HG03039 (cell line): ENCODE data around the gene MOGAT3.

Experiments used
- ATAC-seq: cut with Tn5 transposase; IDR thresholded peaks from one replicate; pipeline ENCODE4 v1.9.1; 2021; ENCODE audit warnings: mild to moderate bottlenecking, moderate library complexity; ENCODE audit not compliant: unreplicated experiment

MOGAT3 gene

GRCh38 chr7:101200862-101201599, at the start of gene MOGAT3:
Gene MOGAT3, minus strand, starts transcription at chr7:101201036. Its CDS starts 182 bp downstream, at chr7:101200854.
- ATAC-seq = no peak

- no peak for ATAC-seq
Measured at GRCh38 chr7:101250324-101250723, 49.5 kb upstream of the MOGAT3 start.

GRCh38 chr7:101248276-101248675, 47.4 kb upstream of the MOGAT3 start:
- ATAC-seq = no peak

- ATAC-seq = no peak
Measured at GRCh38 chr7:101245147-101245668, 44.4 kb upstream of the MOGAT3 start.

- ATAC-seq = peak; percentile 82
Measured at GRCh38 chr7:101244375-101245146, 43.7 kb upstream of the MOGAT3 start, which contains the start of gene FIS1. Gene FIS1, minus strand, starts transcription at chr7:101245081. Its CDS starts 77 bp downstream, at chr7:101245004.

GRCh38 chr7:101243646-101244374, 43.0 kb upstream of the MOGAT3 start:
- no peak for ATAC-seq

GRCh38 chr7:101241443-101242349, 40.9 kb upstream of the MOGAT3 start:
- ATAC-seq = no peak

GRCh38 chr7:101241015-101241363, 40.2 kb upstream of the MOGAT3 start:
- ATAC-seq = no peak

- no peak for ATAC-seq
Measured at GRCh38 chr7:101240226-101241014, 39.6 kb upstream of the MOGAT3 start.

GRCh38 chr7:101239951-101240220, 39.0 kb upstream of the MOGAT3 start:
- ATAC-seq = no peak

GRCh38 chr7:101239191-101239950, 38.5 kb upstream of the MOGAT3 start:
- ATAC-seq = no peak

- ATAC-seq = no peak
Measured at GRCh38 chr7:101238226-101239182, 37.7 kb upstream of the MOGAT3 start.

GRCh38 chr7:101237206-101238067, 36.6 kb upstream of the MOGAT3 start, which contains the start of gene CLDN15:
Gene CLDN15, minus strand, starts transcription at chr7:101237802. Its CDS starts 221 bp downstream, at chr7:101237581.
- ATAC-seq = no peak

GRCh38 chr7:101236292-101236835, 35.5 kb upstream of the MOGAT3 start:
- no peak for ATAC-seq

GRCh38 chr7:101235522-101235921, 34.7 kb upstream of the MOGAT3 start:
- no peak for ATAC-seq

- no peak for ATAC-seq
Measured at GRCh38 chr7:101235050-101235449, 34.2 kb upstream of the MOGAT3 start.
